Heart left ventricle (tissue), 13 donors: ENCODE results near the gene INPP4B.

Experiments used
- POLR2A ChIP-seq, 2 donors: fragments of 450-650 bp; IDR thresholded peaks; one replicate each; pipeline ENCODE4 v1.6.1; 2017; ENCODE audit warnings: antibody characterized with exemption in 2 of 2, mild to moderate bottlenecking in 2 of 2, moderate library complexity in 2 of 2
- TF ChIP-seq, protein P1 (sequence below), 12 donors: fragments of 200-600 bp; sonication (generic) in 4 of 12; IDR thresholded peaks; one replicate each; pipeline versions ENCODE4 v1.5.0 to v1.8.0; 2018 to 2022; ENCODE audit warnings: antibody characterized with exemption in 12 of 12, mild to moderate bottlenecking in 5 of 12
- donor health status: ischemic (EF 13 %, LVEDD 7.1; RV severe dilation, severe dysfunction).
- donor health status: DM: no; HTN: yes; CAD: no.
- donor health status: DM: no; HTN: no; CAD: no.
- donor health status: ischemic (EF 25% LVEDD 6.9; RV normal size, moderate dysfunction).
- donor health status: ischemic (EF 25% LVEDD 5.7; RV mildly dilated, moderate dysfunction).
- donor health status: ischemic (EF 35%, LVEDD 5.7; RV mildly dilated, moderate dysfunction).
- donor health status: nonischemic (EF 11% LVEDD 7.7; RV severe dilation, severe dysfunction).
- donor health status: DM: yes; HTN: yes; CAD: no.
- donor health status: PGD.
- donor health status: ischemic (EF 29% LVEDD 5.4; RV normal size, mild dysfunction).
- donor health status: nonischemic (EF 23%, LVEDD 6.1; RV moderate dilation, normal function).

DNA sequence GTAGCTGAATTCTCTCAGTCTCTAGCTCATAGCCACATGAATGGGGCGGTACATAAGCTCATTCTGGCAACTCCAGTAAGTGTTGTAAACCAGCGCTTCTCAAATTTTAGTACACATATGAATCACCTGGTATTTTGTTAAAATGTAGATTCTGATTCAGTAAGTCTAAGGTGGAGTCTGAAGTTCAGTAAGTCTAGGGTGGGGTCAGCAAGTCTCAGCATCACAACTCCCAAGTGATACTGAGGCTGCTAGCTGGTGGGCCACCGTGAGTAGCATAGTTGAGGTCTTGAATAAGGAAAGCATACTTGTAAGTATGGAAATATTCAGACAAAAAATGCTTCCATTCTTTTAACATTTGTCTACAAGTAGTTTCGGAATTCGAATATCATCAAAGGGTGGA is 36.1 kb upstream of the INPP4B start:
- TF ChIP-seq, protein P1, sequence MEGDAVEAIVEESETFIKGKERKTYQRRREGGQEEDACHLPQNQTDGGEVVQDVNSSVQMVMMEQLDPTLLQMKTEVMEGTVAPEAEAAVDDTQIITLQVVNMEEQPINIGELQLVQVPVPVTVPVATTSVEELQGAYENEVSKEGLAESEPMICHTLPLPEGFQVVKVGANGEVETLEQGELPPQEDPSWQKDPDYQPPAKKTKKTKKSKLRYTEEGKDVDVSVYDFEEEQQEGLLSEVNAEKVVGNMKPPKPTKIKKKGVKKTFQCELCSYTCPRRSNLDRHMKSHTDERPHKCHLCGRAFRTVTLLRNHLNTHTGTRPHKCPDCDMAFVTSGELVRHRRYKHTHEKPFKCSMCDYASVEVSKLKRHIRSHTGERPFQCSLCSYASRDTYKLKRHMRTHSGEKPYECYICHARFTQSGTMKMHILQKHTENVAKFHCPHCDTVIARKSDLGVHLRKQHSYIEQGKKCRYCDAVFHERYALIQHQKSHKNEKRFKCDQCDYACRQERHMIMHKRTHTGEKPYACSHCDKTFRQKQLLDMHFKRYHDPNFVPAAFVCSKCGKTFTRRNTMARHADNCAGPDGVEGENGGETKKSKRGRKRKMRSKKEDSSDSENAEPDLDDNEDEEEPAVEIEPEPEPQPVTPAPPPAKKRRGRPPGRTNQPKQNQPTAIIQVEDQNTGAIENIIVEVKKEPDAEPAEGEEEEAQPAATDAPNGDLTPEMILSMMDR (IDR thresholded peaks at IDR 0.05) = no peak
- no peak for TF ChIP-seq POLR2A (IDR thresholded peaks at IDR 0.05)
